Peyer's patch (tissue), 4 donors: ENCODE data around the gene DMWD. TPM values are rescaled to one million over a fixed set of nuclear protein-coding genes. Genes with fewer than 3 reads are reported as not detected.
A peak's percentile ranks its signal among the peaks of the same experiment; 100 is the strongest.

ENCODE experiments used
- DNase-seq, 3 donors: peaks; one replicate each; pipeline ENCODE4 v3.0.0-alpha.2; 2017 to 2019
- H3K27ac ChIP-seq, 4 donors: fragments of 200-600 bp; sonication (generic); one replicate each; pipeline ENCODE4 v1.5.1; 2016 to 2019
- H3K27me3 ChIP-seq, 2 donors: fragments of 200-600 bp; sonication (generic); one replicate each; pipeline ENCODE4 v1.5.1; 2019
- H3K36me3 ChIP-seq, 3 donors: fragments of 200-600 bp; sonication (generic); one replicate each; pipeline ENCODE4 v1.5.1; 2016 to 2019
- H3K4me1 ChIP-seq, 4 donors: fragments of 200-600 bp; sonication (generic); one replicate each; pipeline ENCODE4 v1.5.1; 2016 to 2019
- H3K4me3 ChIP-seq, 4 donors: fragments of 200-600 bp; sonication (generic); 1 replicate in 3 of 4; 2 replicates in 1 of 4; pipeline ENCODE4 v1.5.1; 2016 to 2019; ENCODE audit warnings: mild to moderate bottlenecking in 1 of 4
- H3K9me3 ChIP-seq, 4 donors: fragments of 200-600 bp; sonication (generic); one replicate each; pipeline ENCODE4 v1.5.1; 2016 to 2019; ENCODE audit warnings: mild to moderate bottlenecking in 1 of 4
- CTCF ChIP-seq, 6 experiments: fragments of 450-650 bp in 4 of 6; fragments of 200-600 bp in 2 of 6; sonication (generic) in 1 of 6; IDR thresholded peaks; one replicate each; pipeline ENCODE4 v1.5.1; 2017 to 2019; ENCODE audit warnings: antibody characterized with exemption in 6 of 6, mild to moderate bottlenecking in 3 of 6, moderate library complexity in 1 of 6
- POLR2A ChIP-seq, 2 donors: fragments of 450-650 bp; IDR thresholded peaks; one replicate each; pipeline ENCODE4 v1.5.1; 2017; ENCODE audit warnings: antibody characterized with exemption in 2 of 2, mild to moderate bottlenecking in 2 of 2, moderate library complexity in 2 of 2
- total RNA-seq, 4 donors: library from RNA; depleted of rRNA; stranded (reverse); fragments of >200 nt; gene quantifications; one replicate each; pipeline ENCODE4 v1.1.0, GENCODE V29; 2016

Gene DMWD
- total RNA-seq, 4 donors from 2014 or later, result 20.8 to 63.8 (median 35.4) TPM

- DNase-seq, result no peak
- H3K36me3 ChIP-seq, result peaks cover 0 to 58% (median 0%) of the 10 kb centered on the region in 3 donors
- TF ChIP-seq CTCF (IDR thresholded peaks at IDR 0.05), result no peak
- TF ChIP-seq POLR2A (IDR thresholded peaks at IDR 0.05), result no peak
These were observed 3.4 kb downstream of the DMWD start for GRCh38 chr19:45789035-45789786.

GRCh38 chr19:45786533-45786894 lies 6.1 kb downstream of the DMWD start:
- no peaks in the 10 kb centered on the region for H3K27me3 ChIP-seq
- no peaks in the 10 kb centered on the region for H3K9me3 ChIP-seq
- TF ChIP-seq POLR2A (IDR thresholded peaks at IDR 0.05) (no peak), CTCF (IDR thresholded peaks at IDR 0.05) (no peak)
- no peak overlapping the region for H3K4me3 ChIP-seq
- DNase-seq, result no peak
- peaks cover 0 to 58% (median 0%) of the 10 kb centered on the region in 3 donors for H3K36me3 ChIP-seq
- no peak overlapping the region for H3K27ac ChIP-seq
- H3K4me1 ChIP-seq, result peaks cover 2 to 29% (median 5%) of the 10 kb centered on the region in 4 donors

More at GRCh38 chr19:45789035-45789786, 3.4 kb downstream of the DMWD start:
- H3K27me3 ChIP-seq, result no peaks in the 10 kb centered on the region
- no peaks in the 10 kb centered on the region for H3K9me3 ChIP-seq
- H3K4me3 ChIP-seq, result no peak overlapping the region
- H3K27ac ChIP-seq, result no peak overlapping the region
- H3K4me1 ChIP-seq, result peaks cover 4 to 20% (median 15%) of the 10 kb centered on the region in 4 donors

- peak in 1 of 3 donors; percentile 46 for DNase-seq
- H3K27ac ChIP-seq, result no peak overlapping the region
- TF ChIP-seq CTCF (IDR thresholded peaks at IDR 0.05) (no peak), POLR2A (IDR thresholded peaks at IDR 0.05) (no peak)
- H3K27me3 ChIP-seq, result no peaks in the 10 kb centered on the region
- no peak overlapping the region for H3K4me3 ChIP-seq
- H3K36me3 ChIP-seq, result peaks cover 0 to 58% (median 0%) of the 10 kb centered on the region in 3 donors
- peaks cover 0 to 29% (median under 1%) of the 10 kb centered on the region in 4 donors for H3K4me1 ChIP-seq
- no peaks in the 10 kb centered on the region for H3K9me3 ChIP-seq
These were observed 6.7 kb downstream of the DMWD start for GRCh38 chr19:45785781-45786532.

GRCh38 chr19:45785097-45785496 lies 7.5 kb downstream of the DMWD start:
- Histone ChIP-seq H3K9me3 (no peaks in the 10 kb centered on the region), H3K4me3 (no peak overlapping the region), H3K36me3 (peaks cover 0 to 51% (median 0%) of the 10 kb centered on the region in 3 donors), H3K27ac (peak overlapping the region in 1 of 4 donors; percentile 88), H3K4me1 (peaks cover 0 to 29% (median under 1%) of the 10 kb centered on the region in 4 donors), H3K27me3 (no peaks in the 10 kb centered on the region)
- TF ChIP-seq POLR2A (IDR thresholded peaks at IDR 0.05) (no peak), CTCF (IDR thresholded peaks at IDR 0.05) (no peak)
- DNase-seq, result peak in 1 of 3 donors; percentile 35

GRCh38 chr19:45784096-45784495 lies 8.5 kb downstream of the DMWD start:
- no peak for DNase-seq
- peaks cover 0 to 41% (median 0%) of the 10 kb centered on the region in 3 donors for H3K36me3 ChIP-seq
- H3K4me1 ChIP-seq, result peaks cover 0 to 37% (median 10%) of the 10 kb centered on the region in 4 donors
- no peaks in the 10 kb centered on the region for H3K9me3 ChIP-seq
- peak overlapping the region; percentile 10 to 88 (median 71) for H3K27ac ChIP-seq
- H3K27me3 ChIP-seq, result no peaks in the 10 kb centered on the region
- no peak overlapping the region for H3K4me3 ChIP-seq
- TF ChIP-seq CTCF (IDR thresholded peaks at IDR 0.05) (no peak), POLR2A (IDR thresholded peaks at IDR 0.05) (no peak)
